ENCODE data around the gene APOA1.

APOA1 gene

GRCh38 chr11:116833491-116833815, 4.0 kb downstream of the APOA1 start:
- no peak for FAIRE-seq

GRCh38 chr11:116832350-116833290, 4.8 kb downstream of the APOA1 start:
- no peak for FAIRE-seq

GRCh38 chr11:116831790-116832349, 5.6 kb downstream of the APOA1 start:
- no peak for FAIRE-seq

GRCh38 chr11:116830184-116830912, 7.1 kb downstream of the APOA1 start:
- no peak for FAIRE-seq

- FAIRE-seq, result no peak
These were observed 7.8 kb downstream of the APOA1 start, which contains the start of gene APOC3 for GRCh38 chr11:116829525-116830183. Gene APOC3, plus strand, starts transcription at chr11:116829907. Its CDS starts 676 bp downstream, at chr11:116830583.

- no peak for FAIRE-seq
These were observed 8.5 kb downstream of the APOA1 start for GRCh38 chr11:116828632-116829524.

GRCh38 chr11:116827461-116827860, 10.0 kb downstream of the APOA1 start:
- no peak for FAIRE-seq

- no peak for FAIRE-seq
These were observed 10.5 kb downstream of the APOA1 start for GRCh38 chr11:116826751-116827431.

- FAIRE-seq, result no peak
These were observed 11.3 kb downstream of the APOA1 start for GRCh38 chr11:116825854-116826750.

- no peak for FAIRE-seq
These were observed 12.0 kb downstream of the APOA1 start for GRCh38 chr11:116825434-116825833.

GRCh38 chr11:116823031-116823843, 14.2 kb downstream of the APOA1 start, which contains the start of gene APOA4:
Gene APOA4, minus strand, starts transcription at chr11:116823304. Its CDS starts 113 bp downstream, at chr11:116823191.
- no peak for FAIRE-seq

- FAIRE-seq, result no peak
These were observed 14.8 kb downstream of the APOA1 start for GRCh38 chr11:116822575-116822974.

GRCh38 chr11:116821050-116821918, 16.1 kb downstream of the APOA1 start:
- no peak for FAIRE-seq

GRCh38 chr11:116819049-116819448, 18.4 kb downstream of the APOA1 start:
- FAIRE-seq, result no peak

GRCh38 chr11:116814502-116814901, 22.9 kb downstream of the APOA1 start:
- FAIRE-seq, result no peak

- no peak for FAIRE-seq
These were observed 23.5 kb downstream of the APOA1 start for GRCh38 chr11:116813781-116814471.

GRCh38 chr11:116813170-116813569, 24.3 kb downstream of the APOA1 start:
- FAIRE-seq, result no peak

- FAIRE-seq, result peak; percentile 99
These were observed 25.3 kb downstream of the APOA1 start for GRCh38 chr11:116812109-116812508.

Measured in A204.1 (cell line).